VCaP (cell line): ENCODE results near the gene PLXNA2.

Experiments
- H3K27ac ChIP-seq: fragments of 450-650 bp; 2 replicates; pipeline ENCODE4 v1.5.1; 2017
- TF ChIP-seq, protein P1 (sequence below): fragments of 450-650 bp; conservative IDR thresholded peaks from 2 replicates; pipeline ENCODE4 v1.5.1; 2017; ENCODE audit warnings: mild to moderate bottlenecking, moderate library complexity

Gene PLXNA2

DNA sequence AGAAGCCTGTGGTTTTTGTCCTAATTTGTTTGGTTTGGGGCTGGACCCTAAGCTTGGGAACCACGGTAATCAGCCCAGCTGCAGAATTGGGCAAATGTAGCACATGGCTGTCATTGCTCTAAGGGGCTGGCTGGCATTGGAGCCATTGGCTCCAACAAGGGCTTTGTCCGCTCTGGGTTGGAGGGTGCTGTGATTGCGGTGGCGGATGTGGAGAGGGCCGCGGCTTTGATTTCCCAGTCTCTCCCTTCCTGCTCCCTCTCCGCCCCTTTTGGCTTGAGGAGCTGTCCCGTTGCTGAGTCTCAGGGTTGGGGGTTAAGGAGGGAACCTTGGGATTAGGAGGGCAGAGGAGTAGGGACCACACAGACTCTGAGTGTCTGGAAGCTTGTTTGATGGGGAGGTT lies 241.5 kb downstream of the PLXNA2 start:
- no peak overlapping the region for H3K27ac ChIP-seq
- TF ChIP-seq, protein P1, sequence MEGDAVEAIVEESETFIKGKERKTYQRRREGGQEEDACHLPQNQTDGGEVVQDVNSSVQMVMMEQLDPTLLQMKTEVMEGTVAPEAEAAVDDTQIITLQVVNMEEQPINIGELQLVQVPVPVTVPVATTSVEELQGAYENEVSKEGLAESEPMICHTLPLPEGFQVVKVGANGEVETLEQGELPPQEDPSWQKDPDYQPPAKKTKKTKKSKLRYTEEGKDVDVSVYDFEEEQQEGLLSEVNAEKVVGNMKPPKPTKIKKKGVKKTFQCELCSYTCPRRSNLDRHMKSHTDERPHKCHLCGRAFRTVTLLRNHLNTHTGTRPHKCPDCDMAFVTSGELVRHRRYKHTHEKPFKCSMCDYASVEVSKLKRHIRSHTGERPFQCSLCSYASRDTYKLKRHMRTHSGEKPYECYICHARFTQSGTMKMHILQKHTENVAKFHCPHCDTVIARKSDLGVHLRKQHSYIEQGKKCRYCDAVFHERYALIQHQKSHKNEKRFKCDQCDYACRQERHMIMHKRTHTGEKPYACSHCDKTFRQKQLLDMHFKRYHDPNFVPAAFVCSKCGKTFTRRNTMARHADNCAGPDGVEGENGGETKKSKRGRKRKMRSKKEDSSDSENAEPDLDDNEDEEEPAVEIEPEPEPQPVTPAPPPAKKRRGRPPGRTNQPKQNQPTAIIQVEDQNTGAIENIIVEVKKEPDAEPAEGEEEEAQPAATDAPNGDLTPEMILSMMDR: no peak

DNA sequence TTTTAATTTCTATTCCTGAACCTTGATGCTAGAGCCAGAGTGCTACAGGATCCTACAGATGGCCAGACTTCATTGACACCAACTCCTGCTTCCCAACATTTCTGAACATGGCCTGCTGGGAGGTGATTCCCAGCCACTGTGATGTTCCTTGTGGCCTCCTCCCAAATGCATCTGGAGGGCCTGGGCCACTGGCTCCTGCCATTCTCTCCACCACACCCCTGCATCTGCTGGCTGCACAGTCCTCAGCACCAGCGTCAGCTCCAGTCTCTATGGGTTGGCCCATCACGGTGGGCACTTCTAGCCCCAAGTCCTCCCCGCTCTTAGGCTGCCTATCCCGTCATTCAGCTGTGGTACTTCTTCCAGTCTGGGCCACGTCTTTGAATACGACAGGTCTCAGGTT lies 242.1 kb downstream of the PLXNA2 start:
- TF ChIP-seq, protein P1: no peak
- H3K27ac ChIP-seq: no peak overlapping the region

DNA sequence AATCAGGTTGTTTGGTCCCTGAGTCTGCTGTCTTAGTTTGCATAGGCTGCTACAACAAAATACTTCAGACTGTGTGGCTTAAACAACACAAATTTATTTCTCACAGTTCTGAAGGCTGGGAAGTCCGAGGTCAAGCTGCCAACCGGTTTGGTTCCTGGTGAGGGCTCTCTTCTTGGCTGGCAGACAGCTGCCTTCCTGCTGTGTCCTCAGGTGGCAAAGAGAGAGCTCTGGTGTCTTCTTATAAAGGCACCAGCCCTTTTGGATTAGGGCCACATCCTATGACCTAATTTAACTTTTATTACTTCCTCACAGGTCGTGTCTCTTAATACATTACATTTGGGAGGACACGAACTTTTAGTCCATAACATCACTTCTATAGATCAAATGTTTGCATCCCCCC lies 243.7 kb downstream of the PLXNA2 start:
- H3K27ac ChIP-seq: no peak overlapping the region
- TF ChIP-seq, protein P1: no peak

DNA sequence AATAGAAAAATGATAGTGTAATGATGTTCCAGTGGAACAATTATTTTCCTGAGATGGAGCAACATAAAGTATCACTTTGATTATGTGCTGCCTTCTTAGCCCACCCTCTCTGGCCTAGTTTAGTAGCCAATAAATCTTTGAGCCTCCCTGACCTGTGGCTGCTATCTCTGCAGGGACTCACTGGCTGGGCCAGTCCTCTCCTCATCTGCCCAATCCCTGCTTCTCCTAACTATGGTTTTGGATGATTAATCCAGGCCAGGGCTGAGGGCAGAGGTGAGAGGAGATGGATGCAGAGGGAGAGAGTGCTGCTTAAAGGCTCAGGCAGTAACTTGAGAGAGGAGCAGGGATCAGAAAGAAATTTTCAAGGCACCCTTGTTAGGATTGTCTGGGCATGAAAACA lies 244.2 kb downstream of the PLXNA2 start:
- no peak overlapping the region for H3K27ac ChIP-seq
- TF ChIP-seq, protein P1: no peak

DNA sequence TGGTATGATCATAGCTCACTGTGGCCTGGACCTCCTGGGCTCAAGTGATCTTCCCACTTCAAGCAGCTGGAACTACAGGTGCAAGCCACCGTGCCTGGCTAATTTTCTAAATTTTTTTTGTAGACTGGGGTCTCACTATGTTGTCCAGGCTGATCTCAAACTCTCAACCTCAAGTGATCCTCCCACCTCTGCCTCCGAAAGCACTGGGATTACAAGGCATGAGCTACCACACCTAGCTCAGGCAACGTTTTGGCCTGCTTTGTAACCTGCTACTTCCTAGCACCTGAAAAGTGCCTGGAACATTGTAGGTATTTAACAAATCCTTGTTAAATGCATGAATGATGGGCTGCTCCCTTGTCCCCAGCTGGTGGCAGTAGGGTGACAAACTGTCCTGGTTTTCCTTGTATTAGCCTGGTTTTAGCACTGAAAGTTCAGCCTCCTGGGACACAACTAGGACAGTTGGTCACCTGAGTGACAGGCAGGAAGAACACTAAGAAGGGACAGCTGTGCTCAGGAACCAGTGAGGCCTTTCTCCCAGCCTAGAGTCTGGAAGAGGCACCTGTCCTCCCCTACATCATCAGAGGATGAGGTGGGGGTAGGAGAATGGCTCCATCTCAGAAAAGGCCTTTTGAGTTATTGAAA lies 244.8 kb downstream of the PLXNA2 start:
- TF ChIP-seq, protein P1: no peak
- no peak overlapping the region for H3K27ac ChIP-seq

DNA sequence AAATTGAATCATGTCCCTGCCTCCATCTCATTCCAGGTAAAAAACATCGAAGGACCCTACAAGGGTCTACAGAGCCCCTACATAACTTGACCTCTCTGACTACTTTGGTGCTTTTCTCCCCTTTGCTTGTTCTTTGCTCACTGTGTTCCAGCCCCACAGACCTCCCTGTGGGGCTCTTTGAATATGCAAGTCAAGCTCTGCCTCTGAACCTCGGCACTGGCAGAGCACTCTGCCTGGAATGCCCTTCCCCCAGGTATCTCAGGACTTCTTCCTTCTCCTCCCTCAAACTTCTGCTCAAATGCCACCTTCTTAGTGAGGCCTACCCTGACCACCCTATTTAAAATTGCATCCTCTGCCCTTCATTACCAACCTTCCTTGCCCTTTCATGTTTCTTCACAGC lies 245.5 kb downstream of the PLXNA2 start:
- TF ChIP-seq, protein P1: no peak

DNA sequence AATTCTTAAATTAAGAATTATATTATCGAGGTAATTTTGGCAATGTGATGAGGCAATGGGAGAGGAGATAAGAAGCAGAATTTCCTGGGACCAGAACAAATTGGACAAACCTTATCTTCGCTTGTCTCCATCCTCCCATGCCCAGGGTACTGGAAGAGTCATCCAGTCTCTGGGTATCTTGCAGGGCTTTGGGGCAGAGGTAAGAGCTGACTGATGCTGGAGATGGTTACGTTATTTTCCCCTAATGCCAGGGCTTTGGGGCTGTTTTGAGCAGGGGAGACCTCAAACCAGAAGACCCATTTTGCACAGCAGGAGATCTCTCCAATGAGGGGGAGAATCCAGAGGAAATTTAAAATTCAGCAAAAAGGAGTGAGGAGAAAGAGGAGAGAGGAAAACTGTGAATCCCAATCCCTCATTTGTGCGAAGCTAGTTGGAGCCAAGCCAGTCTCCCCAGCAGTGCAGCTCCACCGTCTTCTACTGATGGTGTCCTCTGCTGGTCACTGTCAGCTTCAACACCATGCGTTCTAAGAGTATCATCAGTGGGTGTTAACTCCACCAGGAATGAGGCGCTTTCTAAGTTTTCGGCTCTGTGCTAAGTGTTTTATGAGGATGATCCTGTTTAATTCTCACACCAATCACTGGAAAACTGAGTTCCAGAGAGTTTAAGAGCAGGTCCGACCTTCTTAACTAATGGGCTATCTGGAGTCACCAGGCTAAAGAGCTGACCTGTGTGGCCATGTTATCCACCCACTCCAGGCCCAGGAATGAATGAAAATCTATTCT lies 246.5 kb downstream of the PLXNA2 start:
- no peak overlapping the region for H3K27ac ChIP-seq
- TF ChIP-seq, protein P1: peak; percentile 91

More for the DNA sequence above, 245.5 kb downstream of the PLXNA2 start:
- no peak overlapping the region for H3K27ac ChIP-seq
